Measurements from ENCODE around the gene RIMOC1. TPM values are rescaled to one million over a fixed set of nuclear protein-coding genes. Genes with fewer than 3 reads are reported as not detected.

Gene RIMOC1
- total RNA-seq, 2 experiments from 2014 or later: 21.1 to 27.3 TPM

DNA sequence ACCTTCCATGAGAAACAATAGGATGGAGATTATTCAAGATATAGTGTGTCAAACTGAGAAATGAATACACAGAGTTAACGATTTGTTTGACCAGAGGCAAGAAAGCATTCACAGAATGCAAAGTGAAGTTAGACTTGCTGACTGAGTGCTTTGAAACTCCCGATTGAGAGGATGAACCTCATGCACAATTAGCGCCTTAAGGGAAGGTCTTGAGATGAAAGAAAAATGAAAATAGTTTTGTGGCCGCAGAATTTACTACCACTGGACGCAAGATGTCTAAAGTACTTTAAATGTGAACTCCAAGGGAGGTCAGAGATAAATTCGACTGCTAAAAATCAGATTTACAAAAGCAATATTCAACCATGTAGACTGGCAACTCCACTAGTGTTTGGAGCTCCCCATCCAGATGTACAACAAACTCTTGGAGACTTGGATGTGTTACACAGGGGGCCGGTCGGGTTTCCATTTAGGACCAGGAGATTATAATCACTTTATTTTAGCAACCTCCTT, 707 bp upstream of the RIMOC1 start:
- peak overlapping the region; percentile 97 for H3K27ac Mint-ChIP-seq
- no peak for DNase-seq
- peak overlapping the region; percentile 90 for H3K4me3 Mint-ChIP-seq

DNA sequence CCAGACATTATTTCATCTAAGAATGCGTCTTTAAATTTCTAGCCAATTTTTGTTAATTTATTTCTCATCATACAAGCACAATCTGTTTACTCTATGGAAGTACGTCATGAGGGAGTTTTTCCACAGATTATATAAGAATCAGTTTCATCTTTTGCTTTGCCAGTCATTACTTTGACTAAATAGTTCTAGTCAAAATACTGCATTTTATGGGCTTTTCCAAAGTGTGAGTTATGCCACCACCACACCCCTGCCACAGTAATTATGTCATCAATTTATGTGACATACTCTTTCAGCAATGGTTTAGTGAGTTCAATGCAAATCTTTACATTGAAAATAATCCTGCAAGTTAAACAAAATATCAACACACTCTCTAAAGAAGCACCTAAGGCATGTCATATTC, 2.0 kb downstream of the RIMOC1 start:
- DNase-seq: no peak
- H3K4me1 Mint-ChIP-seq: peaks cover 55% of the 10 kb centered on the region

More for the DNA sequence above, 707 bp upstream of the RIMOC1 start:
- CTCF ChIA-PET: interaction anchor here (0.6 to 1.9 kb wide), 10 partner anchors 9 to 1093 kb away, joined by 3 to 12 read pairs (median 4); partner anchors contain the start of gene FBXO4
- Mint-ChIP-seq H3K9me3 (ENCODE audit: low read depth) (no peaks in the 10 kb centered on the region), H3K27me3 (peaks cover 4% of the 10 kb centered on the region), H3K36me3 (peaks cover 16% of the 10 kb centered on the region), H3K4me1 (peaks cover 46% of the 10 kb centered on the region)
- no peak for ATAC-seq

DNA sequence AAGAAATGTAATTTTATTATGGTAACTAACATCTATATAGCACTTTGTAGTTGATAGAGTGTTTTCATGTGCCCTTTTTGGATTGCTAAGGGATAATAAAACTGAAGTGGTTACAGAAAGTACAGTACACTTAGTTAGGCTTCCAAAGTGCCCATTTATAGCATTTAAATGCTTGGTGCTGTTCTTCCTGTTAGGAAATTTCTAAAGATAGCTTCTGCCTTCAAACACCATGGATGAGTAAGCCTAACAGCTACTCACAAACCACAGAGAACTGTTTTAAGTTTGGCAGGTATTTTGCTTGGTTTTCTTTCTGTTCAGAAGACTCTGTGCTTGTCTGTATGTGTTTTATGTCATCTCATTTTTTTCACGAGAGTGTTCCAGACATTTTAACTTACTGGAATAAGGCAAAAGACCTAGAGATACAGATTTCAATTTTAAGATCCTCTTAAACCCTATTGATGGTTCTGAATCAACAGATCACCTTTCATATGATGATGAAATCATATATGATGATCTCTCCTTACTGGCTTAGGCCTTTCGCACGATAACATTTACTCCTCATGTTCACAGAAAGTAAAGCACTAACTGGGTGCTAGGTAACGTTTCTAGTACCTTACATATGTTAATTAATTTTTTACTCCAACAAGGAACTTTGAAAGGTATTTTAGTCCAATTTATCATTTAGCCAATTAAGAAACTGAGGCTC, 4.4 kb downstream of the RIMOC1 start:
- H3K4me1 Mint-ChIP-seq: peaks cover 48% of the 10 kb centered on the region
- no peaks in the 10 kb centered on the region for H3K9me3 Mint-ChIP-seq (ENCODE audit: low read depth)
- no peak for ATAC-seq
- H3K27me3 Mint-ChIP-seq: peaks cover 4% of the 10 kb centered on the region
- H3K27ac Mint-ChIP-seq: peak overlapping the region; percentile 28
- no peak for DNase-seq
- no peak overlapping the region for H3K4me3 Mint-ChIP-seq
- peaks cover 55% of the 10 kb centered on the region for H3K36me3 Mint-ChIP-seq
- CTCF ChIA-PET: interaction anchor here (1.5 kb wide), 1 partner anchor 52 kb away, joined by 3 read pairs; no protein-coding TSS in a partner anchor

More for the DNA sequence above, 2.0 kb downstream of the RIMOC1 start:
- H3K27ac Mint-ChIP-seq: no peak overlapping the region
- H3K9me3 Mint-ChIP-seq (ENCODE audit: low read depth): no peaks in the 10 kb centered on the region
- H3K4me3 Mint-ChIP-seq: no peak overlapping the region
- no peak for ATAC-seq
- peaks cover 4% of the 10 kb centered on the region for H3K27me3 Mint-ChIP-seq
- peaks cover 37% of the 10 kb centered on the region for H3K36me3 Mint-ChIP-seq
- CTCF ChIA-PET: interaction anchor here (0.8 to 1.2 kb wide), 3 partner anchors 7 to 151 kb away, joined by 3 to 4 read pairs (median 3); no protein-coding TSS in a partner anchor

DNA sequence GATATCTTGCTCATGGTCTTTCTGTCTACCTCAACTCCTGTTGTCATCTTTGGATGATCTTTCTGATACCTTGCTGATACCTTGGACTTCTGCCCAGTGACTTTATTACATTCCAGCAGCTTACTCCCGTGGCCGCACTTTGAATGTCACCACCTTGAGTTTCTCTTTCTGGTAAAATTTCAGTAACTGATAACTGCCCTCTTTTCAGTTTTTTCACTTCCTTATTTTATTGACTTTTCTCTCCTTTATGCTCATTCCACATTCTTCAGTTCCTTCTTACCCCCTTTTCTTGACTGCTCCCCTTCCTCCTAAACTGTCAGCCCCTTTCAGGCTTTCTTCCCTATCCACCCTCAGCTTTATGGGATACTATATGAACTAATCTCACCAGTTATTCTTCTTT, 14.0 kb downstream of the RIMOC1 start:
- Mint-ChIP-seq H3K27ac (no peak overlapping the region), H3K4me3 (no peak overlapping the region), H3K9me3 (ENCODE audit: low read depth) (no peaks in the 10 kb centered on the region), H3K4me1 (peaks cover 7% of the 10 kb centered on the region), H3K27me3 (no peaks in the 10 kb centered on the region), H3K36me3 (peaks cover 55% of the 10 kb centered on the region)
- DNase-seq: no peak
- ATAC-seq: no peak
- CTCF ChIA-PET: no interaction called here

DNA sequence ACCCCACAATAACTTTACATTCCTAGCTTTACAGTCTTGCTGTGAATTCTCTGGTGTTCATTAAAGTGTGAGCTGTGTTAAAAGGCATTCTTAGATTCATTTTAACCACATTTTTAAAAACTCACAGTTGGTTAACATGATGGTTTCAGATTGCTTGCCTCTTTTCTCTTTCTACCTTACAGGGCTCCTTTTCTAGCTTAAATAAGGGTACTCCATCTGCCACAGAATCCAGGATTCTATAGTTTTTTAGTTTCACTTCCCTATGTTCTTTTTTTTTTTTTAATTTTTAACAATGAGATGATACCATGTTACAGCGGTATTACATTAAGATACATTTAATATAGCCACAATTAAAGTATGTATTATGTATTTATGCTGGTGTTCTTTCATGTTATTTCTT, 17.0 kb downstream of the RIMOC1 start:
- Mint-ChIP-seq H3K27me3 (no peaks in the 10 kb centered on the region), H3K9me3 (ENCODE audit: low read depth) (no peaks in the 10 kb centered on the region), H3K27ac (no peak overlapping the region), H3K36me3 (peaks cover 32% of the 10 kb centered on the region), H3K4me3 (no peak overlapping the region), H3K4me1 (peaks cover 18% of the 10 kb centered on the region)
- ATAC-seq (no peak), DNase-seq (no peak)
- CTCF ChIA-PET: interaction anchor here (0.6 to 1.4 kb wide), 3 partner anchors 63 to 1192 kb away, joined by 3 read pairs; no protein-coding TSS in a partner anchor

DNA sequence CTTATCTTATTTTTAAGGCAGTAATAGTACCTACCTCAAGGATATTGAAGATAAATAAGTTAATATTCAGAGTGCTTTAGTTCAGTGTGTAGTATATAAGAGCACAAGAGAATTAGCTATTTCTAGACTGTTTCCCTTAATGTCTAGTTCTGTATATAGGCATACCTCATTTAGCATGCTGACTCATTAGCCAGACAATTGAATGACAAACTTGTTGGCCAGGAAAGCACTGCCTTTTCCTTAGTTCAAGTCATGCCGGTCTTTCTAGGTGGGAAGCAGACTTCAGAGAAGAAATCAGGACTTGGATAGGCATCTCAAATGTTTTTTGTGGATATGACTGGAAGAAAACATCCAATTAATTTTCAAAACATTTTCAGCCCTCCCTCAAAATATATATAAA, 17.7 kb downstream of the RIMOC1 start:
- H3K4me3 Mint-ChIP-seq: no peak overlapping the region
- DNase-seq: no peak
- peaks cover 23% of the 10 kb centered on the region for H3K4me1 Mint-ChIP-seq
- no peak for ATAC-seq
- CTCF ChIA-PET: interaction anchor here (1.4 kb wide), 1 partner anchor 66 kb away, joined by 3 read pairs; no protein-coding TSS in a partner anchor
- H3K9me3 Mint-ChIP-seq (ENCODE audit: low read depth): no peaks in the 10 kb centered on the region
- no peak overlapping the region for H3K27ac Mint-ChIP-seq
- H3K27me3 Mint-ChIP-seq: no peaks in the 10 kb centered on the region
- peaks cover 31% of the 10 kb centered on the region for H3K36me3 Mint-ChIP-seq

DNA sequence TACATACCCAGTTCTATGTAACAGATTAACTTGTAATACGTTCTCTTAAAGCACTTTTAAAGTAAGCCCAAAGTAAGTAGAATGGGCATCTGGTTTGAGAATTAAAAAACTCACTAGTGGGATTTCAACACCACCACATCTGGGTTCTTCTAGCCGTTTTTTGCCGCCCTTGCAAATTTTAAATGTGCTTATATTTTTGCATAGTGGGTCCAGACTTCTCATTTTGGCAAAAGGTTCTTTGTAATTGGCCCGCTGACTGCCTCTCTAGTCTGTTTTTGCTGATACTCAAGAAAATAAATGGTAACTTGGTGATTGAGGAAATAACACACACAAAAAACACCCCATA, 20.4 kb downstream of the RIMOC1 start:
- Mint-ChIP-seq H3K27me3 (no peaks in the 10 kb centered on the region), H3K4me3 (peak overlapping the region; percentile 68), H3K27ac (peak overlapping the region; percentile 91), H3K4me1 (peaks cover 24% of the 10 kb centered on the region), H3K36me3 (peaks cover 13% of the 10 kb centered on the region), H3K9me3 (ENCODE audit: low read depth) (no peaks in the 10 kb centered on the region)
- CTCF ChIA-PET: interaction anchor here (1.0 to 2.1 kb wide), 12 partner anchors 12 to 133 kb away, joined by 3 to 8 read pairs (median 6); partner anchors contain the start of gene RIMOC1
- DNase-seq: no peak
- no peak for ATAC-seq

DNA sequence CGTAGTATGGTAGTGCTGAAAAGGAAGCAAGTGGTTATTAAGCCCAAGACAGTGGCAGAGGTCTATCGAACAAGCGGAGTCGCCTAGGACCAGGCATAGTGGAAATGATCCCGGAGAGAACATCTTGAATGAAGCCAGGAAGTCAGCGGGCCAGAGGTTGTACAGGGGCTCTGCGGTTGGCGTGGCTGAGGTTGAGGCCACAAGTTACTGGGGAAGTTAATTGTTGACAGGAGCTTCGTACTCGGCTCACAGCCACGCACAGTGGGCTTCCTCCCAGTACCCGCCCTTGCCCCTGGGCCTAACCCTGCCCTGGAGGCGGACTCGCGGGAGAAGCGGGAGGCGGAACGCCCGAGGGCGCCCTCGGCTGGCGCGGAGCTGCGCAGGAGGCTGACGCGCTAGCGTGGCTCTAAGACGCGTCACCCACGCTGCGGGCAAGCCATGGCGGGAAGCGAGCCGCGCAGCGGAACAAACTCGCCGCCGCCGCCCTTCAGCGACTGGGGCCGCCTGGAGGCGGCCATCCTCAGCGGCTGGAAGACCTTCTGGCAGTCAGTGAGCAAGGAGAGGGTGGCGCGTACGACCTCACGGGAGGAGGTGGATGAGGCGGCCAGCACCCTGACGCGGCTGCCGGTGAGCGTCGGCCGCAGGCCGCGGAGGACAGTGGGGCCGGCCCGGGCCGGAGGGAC, 20.9 kb downstream of the RIMOC1 start, which contains the start of gene FBXO4:
Gene FBXO4, plus strand, starts transcription at position 410 of the 683 bp plus-strand sequence. Its CDS starts 29 bp downstream, at position 439.
- CTCF ChIA-PET: interaction anchor here (1.0 to 2.1 kb wide), 13 partner anchors 10 to 133 kb away, joined by 3 to 8 read pairs (median 6); partner anchors contain the start of gene RIMOC1
- Mint-ChIP-seq H3K27me3 (no peaks in the 10 kb centered on the region), H3K27ac (peak within 1 kb of the TSS; percentile 91), H3K36me3 (peaks cover 14% of the 10 kb centered on the region), H3K4me1 (peaks cover 24% of the 10 kb centered on the region), H3K9me3 (ENCODE audit: low read depth) (no peaks in the 10 kb centered on the region), H3K4me3 (peak within 1 kb of the TSS; percentile 68)
- DNase-seq (peak; percentile 91), ATAC-seq (peak; percentile 98)

DNA sequence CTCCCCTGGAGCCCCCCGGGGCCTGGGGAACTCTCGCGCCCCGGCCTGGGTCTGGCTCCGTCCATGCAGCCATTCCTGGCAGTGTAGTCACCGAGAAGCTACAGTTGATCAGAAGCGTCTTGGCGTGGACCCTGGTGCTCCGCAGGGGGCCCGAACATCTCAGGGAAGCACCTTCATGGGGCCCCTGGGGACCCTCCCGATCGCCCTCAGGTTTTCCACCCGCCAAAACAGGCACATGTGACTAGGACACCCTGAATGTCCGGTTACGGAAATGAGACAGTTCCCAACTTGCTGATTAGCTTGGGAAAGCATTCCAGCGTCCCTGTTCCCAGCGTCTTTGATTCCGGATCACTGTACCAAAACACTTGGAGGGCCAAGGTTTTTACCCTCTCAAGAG, 21.4 kb downstream of the RIMOC1 start:
- Mint-ChIP-seq H3K27me3 (no peaks in the 10 kb centered on the region), H3K27ac (peak overlapping the region; percentile 91), H3K9me3 (ENCODE audit: low read depth) (no peaks in the 10 kb centered on the region), H3K4me1 (peaks cover 24% of the 10 kb centered on the region), H3K36me3 (peaks cover 14% of the 10 kb centered on the region), H3K4me3 (peak overlapping the region; percentile 68)
- DNase-seq (peak; percentile 47), ATAC-seq (peak; percentile 32)
- CTCF ChIA-PET: interaction anchor here (0.7 to 2.1 kb wide), 14 partner anchors 9 to 132 kb away, joined by 3 to 8 read pairs (median 5); partner anchors contain the start of gene RIMOC1

DNA sequence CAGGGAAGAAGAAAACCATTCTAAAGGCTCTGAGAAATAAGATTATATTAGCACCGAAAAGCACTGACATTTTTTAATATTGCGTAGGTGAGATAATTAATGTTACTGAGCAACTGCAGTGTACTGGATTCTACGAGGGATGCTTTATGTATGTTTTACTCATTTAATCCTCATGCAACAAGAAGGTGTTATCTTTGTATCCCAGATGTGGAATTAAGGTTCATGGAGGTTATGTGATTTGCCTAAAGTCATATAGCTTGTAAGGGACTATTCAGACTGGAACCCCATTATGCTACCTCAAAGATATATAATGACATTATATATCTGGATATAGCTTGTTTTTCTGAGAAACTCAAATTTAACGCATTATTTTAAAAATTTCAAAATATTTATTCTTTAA, 23.5 kb downstream of the RIMOC1 start:
- ATAC-seq (no peak), DNase-seq (no peak)

DNA sequence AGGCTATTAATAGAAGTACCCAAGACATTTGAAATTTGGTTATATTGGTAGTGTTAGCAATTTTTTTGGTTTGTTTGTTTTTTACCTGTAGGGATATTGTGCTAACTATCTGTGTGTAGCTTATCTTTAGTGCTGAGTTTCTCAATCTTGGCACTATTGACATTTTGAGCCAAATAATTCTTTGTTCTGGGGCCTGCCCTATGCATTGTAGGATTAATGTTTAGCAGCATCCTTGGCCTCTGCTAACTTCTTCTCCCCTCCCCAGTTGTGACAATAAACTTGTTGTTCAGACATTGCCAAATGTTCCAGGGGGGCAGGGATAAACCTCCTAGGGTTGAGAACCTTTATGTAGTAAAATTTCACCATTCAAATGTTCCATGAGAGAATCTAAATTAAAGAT, 24.9 kb downstream of the RIMOC1 start:
- no peak for ATAC-seq
- H3K4me3 Mint-ChIP-seq: no peak overlapping the region
- CTCF ChIA-PET: interaction anchor here (1.6 to 2.3 kb wide), 2 partner anchors 72 to 128 kb away, joined by 7 to 8 read pairs; no protein-coding TSS in a partner anchor
- peaks cover 20% of the 10 kb centered on the region for H3K4me1 Mint-ChIP-seq
- no peaks in the 10 kb centered on the region for H3K27me3 Mint-ChIP-seq
- H3K36me3 Mint-ChIP-seq: peaks cover 26% of the 10 kb centered on the region
- no peaks in the 10 kb centered on the region for H3K9me3 Mint-ChIP-seq (ENCODE audit: low read depth)
- H3K27ac Mint-ChIP-seq: no peak overlapping the region
- DNase-seq: no peak

More for the DNA sequence above, 23.5 kb downstream of the RIMOC1 start:
- peaks cover 20% of the 10 kb centered on the region for H3K4me1 Mint-ChIP-seq
- H3K27me3 Mint-ChIP-seq: no peaks in the 10 kb centered on the region
- no peak overlapping the region for H3K4me3 Mint-ChIP-seq
- CTCF ChIA-PET: interaction anchor here (0.7 to 2.3 kb wide), 6 partner anchors 11 to 1010 kb away, joined by 3 to 8 read pairs (median 4); partner anchors contain the start of gene RIMOC1
- H3K9me3 Mint-ChIP-seq (ENCODE audit: low read depth): no peaks in the 10 kb centered on the region
- no peak overlapping the region for H3K27ac Mint-ChIP-seq
- H3K36me3 Mint-ChIP-seq: peaks cover 23% of the 10 kb centered on the region

DNA sequence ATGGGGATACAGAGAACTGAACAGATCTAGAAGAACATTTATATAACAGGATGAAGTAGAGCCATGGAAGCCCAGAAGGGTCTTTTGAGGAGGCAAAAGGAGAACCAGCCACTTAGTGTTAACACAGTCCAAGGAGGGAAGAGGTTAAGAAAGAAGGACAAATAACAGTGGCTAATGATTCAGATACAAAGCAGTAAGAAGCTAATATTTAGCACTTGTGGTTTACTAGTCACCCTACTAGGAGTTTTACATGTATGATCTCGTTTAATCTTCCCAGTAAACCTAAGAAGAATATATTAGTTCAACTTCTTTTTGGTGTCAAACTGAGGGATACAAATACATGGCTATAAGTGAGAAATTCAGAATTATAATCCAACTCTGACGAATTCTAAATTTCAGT, 28.6 kb downstream of the RIMOC1 start:
- no peaks in the 10 kb centered on the region for H3K9me3 Mint-ChIP-seq (ENCODE audit: low read depth)
- H3K4me3 Mint-ChIP-seq: no peak overlapping the region
- DNase-seq: no peak
- CTCF ChIA-PET: interaction anchor here (1.0 kb wide), 1 partner anchor 124 kb away, joined by 3 read pairs; no protein-coding TSS in a partner anchor
- peaks cover 31% of the 10 kb centered on the region for H3K36me3 Mint-ChIP-seq
- no peak for ATAC-seq
- H3K27me3 Mint-ChIP-seq: no peaks in the 10 kb centered on the region
- no peak overlapping the region for H3K27ac Mint-ChIP-seq
- no peaks in the 10 kb centered on the region for H3K4me1 Mint-ChIP-seq

DNA sequence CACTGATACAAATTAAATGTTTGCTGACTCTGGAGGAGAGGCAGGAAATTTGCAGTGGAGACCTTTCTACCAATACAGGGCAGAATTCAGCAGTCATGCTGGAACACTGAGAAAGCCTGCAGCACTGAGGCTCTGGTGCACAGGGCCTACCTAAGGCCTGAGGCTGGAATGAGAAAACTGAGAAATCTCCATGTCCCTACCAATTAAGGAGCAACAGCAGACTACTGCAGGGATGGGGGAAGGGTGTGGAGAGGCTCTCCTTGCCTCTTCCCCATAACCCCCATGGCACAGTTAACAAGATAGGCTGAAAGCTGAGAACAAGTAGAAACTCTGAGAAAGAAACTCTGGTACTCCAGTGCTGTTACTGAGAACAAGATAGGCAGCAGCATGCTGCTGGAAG, 31.4 kb downstream of the RIMOC1 start:
- Mint-ChIP-seq H3K27me3 (no peaks in the 10 kb centered on the region), H3K36me3 (peaks cover 25% of the 10 kb centered on the region), H3K9me3 (ENCODE audit: low read depth) (no peaks in the 10 kb centered on the region), H3K4me1 (no peaks in the 10 kb centered on the region), H3K4me3 (no peak overlapping the region), H3K27ac (no peak overlapping the region)
- DNase-seq: no peak
- CTCF ChIA-PET: interaction anchor here (1.2 kb wide), 1 partner anchor 79 kb away, joined by 3 read pairs; no protein-coding TSS in a partner anchor
- ATAC-seq: no peak
